Activated T-helper 1 cell treated with Interleukin-2 at 50 U/mL for 16 hours (primary cell): ENCODE data around the gene SPAG9.

Experiments used
- DNase-seq: peaks from one replicate; pipeline ENCODE4 v3.0.0-alpha.2; 2020; ENCODE audit warnings: low read depth

The SPAG9 gene, protein sequence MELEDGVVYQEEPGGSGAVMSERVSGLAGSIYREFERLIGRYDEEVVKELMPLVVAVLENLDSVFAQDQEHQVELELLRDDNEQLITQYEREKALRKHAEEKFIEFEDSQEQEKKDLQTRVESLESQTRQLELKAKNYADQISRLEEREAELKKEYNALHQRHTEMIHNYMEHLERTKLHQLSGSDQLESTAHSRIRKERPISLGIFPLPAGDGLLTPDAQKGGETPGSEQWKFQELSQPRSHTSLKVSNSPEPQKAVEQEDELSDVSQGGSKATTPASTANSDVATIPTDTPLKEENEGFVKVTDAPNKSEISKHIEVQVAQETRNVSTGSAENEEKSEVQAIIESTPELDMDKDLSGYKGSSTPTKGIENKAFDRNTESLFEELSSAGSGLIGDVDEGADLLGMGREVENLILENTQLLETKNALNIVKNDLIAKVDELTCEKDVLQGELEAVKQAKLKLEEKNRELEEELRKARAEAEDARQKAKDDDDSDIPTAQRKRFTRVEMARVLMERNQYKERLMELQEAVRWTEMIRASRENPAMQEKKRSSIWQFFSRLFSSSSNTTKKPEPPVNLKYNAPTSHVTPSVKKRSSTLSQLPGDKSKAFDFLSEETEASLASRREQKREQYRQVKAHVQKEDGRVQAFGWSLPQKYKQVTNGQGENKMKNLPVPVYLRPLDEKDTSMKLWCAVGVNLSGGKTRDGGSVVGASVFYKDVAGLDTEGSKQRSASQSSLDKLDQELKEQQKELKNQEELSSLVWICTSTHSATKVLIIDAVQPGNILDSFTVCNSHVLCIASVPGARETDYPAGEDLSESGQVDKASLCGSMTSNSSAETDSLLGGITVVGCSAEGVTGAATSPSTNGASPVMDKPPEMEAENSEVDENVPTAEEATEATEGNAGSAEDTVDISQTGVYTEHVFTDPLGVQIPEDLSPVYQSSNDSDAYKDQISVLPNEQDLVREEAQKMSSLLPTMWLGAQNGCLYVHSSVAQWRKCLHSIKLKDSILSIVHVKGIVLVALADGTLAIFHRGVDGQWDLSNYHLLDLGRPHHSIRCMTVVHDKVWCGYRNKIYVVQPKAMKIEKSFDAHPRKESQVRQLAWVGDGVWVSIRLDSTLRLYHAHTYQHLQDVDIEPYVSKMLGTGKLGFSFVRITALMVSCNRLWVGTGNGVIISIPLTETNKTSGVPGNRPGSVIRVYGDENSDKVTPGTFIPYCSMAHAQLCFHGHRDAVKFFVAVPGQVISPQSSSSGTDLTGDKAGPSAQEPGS (N-terminal part only)

DNA sequence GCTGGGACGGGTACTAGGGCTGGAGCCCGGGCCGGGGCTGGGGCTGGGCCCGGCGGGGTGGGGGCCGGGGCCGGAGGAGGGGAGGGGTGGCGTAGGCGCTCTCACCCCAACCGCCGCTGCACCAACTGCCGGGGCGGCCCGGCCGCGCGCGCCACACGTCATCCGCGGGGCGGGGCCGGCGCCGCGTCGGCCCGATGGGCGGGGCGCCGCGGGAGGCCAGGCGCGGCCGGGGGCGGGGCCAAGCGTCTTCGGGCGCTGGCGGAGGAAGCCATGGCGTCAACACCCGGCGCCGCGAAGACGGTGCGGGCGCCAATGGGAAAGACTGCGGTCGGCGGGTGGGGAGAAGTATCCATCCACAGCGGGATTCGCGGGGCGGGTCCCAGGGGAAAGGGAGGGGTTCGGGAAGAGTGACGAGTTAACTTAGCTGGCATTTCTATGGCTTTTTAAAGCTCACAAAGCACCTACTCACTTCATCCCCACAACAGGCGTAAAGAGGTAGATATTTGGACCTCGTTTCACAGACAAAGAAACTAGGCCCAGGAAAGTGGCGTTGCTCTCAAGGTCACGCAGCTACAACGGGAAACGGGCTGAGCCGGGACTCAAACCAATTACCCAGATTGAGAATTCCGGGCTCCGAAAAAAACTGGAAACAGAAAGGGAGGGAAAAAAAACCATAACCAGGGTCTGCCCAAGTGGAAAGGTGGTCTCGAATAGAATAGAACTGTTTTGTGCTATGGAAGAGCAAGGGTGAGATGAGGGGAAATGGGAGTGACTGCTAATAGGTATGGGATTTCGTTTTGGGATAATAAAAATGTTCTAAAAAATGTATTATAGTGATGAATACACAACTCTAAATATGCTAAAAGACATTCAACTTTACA is at the start of gene SPAG9:
TSS of gene SPAG9 (minus strand) at position 130 of the 881 bp plus-strand sequence. CDS start 212 bp downstream, outside the sequence.
- DNase-seq: peak; percentile 86

DNA sequence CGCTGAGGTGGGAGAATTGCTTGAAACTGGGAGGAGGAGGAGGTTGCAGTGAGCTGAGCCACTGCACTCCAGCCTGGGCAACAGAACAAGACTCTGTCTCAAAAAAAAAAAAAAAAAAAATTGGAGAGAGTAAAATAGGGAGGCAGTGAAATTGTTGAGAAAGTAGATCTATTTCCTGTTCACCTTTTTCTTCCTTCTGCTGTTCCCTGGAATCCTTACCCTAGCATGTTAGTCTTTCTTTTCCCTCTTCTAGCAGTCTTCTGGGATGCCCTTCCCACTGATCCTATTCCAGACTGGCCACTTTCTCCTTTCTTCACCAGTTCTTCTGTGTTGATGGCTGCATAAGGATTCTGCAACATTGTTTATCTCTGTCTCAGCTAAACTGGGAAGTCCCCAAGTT is 48.7 kb upstream of the SPAG9 start:
- no peak for DNase-seq

DNA sequence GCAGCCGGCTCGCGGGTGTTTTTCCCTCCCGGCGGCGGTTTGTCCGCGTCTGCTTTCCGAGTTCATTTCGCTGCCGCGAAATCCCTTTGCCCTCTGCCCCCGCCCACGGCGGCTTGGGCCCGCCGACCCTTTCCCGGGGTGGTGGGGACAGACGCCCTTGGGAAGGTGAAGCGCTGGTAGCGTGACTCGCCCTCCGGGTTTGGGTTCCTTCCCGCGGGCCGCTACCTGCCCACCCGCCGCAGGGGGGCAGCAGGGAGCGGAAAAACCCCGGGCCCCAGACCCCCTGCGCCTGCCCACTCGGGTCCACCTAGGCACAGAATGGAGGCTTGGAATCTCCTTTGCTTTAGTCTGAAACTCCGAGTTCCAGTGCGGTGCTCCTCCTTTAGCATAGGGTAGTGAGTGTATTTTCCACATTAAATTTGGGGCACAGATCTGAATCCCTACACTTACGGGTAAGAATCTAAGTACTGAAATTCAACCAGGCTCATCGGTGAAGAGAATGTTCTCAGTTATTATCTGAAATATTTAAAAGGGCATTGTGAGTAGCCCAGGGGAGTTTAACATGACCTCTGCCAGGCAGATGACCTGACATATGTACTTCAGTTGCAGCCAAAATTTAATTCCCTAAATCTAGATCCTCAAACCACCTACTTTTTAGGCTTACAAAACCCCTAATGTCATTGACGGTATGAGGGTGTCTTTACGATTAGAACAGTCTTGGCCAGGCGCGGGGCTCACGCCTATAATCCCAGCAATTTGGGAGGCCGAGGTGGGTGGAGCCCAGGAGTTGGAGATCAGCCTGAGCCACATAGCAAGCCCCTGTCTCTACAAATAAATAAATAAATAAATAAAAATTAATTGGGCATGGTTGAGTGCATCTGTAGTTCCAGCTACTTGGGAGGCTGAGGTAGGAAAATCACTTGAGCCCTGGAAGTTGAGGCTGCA is 46.6 kb upstream of the SPAG9 start:
- peak; percentile 39 for DNase-seq

DNA sequence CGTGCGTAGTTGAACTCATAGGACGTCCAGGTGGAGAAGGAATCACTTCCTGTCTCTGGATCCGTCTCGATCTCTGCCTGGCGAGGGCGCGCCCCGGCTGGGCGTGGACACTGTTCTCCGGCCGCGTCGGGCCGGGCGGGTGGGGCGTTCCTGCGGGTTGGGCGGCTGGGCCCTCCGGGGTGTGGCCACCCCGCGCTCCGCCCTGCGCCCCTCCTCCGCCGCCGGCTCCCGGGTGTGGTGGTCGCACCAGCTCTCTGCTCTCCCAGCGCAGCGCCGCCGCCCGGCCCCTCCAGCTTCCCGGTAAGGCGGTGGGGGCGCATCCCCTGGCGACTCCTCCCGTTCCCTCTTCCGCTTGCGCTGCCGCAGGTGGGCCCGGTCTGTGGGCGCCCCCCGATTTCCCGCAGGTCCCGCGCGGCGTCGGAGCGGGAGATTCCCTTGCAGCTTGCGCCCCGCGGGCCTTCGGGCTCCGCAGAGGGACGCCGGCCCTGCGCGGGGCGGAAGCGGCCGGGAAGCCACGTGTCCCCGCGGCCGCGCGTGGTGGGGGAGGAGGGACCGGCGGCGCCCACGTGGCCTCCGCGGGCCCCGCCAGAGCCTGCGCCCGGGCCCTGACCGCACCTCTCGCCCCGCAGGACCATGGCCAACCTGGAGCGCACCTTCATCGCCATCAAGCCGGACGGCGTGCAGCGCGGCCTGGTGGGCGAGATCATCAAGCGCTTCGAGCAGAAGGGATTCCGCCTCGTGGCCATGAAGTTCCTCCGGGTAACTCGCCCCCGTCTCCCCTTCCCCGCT is 45.7 kb upstream of the SPAG9 start, which contains the start of gene NME2:
TSS of gene NME2 (plus strand) at position 214 of the 789 bp plus-strand sequence. CDS start at position 634, 420 bp downstream.
- peak; percentile 54 for DNase-seq

DNA sequence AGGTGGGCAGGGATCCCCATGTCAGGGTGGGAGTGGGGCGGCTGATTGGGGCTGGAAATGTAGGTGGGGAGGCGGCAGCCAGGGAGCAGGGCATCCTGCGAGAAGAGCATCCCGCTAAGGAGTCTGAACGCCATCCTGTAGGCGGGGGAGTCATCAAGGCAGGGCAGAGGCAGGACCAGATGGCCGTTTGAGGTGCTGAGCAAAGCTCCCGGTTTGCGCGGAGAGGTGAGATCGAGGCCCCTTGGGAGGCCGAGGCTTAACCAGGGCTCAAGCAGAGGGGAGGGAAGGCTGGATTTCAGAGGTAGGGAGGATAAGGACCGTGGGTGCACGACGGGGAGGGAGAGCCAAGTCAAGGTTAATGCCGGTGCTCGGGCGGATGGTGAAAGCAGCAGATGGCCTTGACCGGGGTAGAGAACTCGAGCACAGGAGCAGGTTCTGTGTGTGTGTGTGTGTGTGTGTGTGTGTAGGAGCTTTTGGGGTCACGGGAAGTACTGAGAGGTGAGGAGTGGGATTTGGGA is 45.1 kb upstream of the SPAG9 start:
- DNase-seq: no peak

DNA sequence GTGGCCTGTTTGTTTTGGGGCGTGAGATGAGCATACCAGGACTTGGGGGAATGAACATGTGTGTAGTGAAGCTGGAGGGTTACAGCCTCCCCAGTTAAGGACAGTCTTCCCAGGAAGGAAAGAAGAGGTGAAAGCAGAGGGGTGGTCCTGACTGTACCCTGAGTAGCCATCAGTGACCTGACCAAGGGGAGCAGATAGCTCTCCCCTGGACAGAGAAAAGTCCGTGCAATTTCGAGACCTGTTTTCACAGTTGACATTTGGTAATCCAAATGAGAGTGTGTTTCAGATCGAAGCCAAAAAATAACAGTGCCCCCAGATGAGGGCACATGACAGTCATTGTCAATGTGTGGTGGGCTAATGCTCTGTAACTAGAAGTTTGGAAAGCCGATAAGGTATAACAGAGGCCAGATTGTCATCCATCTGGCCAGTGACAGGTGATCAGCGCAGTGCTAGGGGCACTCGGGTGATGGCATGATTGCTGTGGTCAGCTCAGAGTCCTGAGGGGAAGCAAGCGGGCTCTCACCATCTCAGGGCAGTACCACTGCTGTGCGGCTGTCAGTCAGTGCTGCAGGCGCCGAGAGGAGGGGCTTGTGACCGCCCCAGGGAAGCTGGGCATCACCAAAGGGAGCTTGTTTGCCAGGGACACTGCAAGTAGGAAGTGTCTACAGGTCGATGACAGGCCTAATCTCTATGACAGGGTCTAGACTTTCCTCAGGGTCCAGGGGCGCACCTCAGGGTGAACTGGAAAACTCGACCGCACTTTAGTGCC is 44.4 kb upstream of the SPAG9 start:
- no peak for DNase-seq

DNA sequence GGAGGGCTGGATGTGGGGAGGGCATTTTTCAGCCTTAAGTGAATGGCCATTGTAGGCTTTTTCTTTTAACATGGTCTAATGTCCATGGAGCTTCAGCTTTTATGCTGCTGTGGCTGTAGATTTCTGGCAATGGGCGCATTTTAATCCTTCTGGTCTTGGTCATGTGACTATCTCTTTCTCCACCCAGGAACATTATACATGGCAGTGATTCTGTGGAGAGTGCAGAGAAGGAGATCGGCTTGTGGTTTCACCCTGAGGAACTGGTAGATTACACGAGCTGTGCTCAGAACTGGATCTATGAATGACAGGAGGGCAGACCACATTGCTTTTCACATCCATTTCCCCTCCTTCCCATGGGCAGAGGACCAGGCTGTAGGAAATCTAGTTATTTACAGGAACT is 40.9 kb upstream of the SPAG9 start:
- no peak for DNase-seq

DNA sequence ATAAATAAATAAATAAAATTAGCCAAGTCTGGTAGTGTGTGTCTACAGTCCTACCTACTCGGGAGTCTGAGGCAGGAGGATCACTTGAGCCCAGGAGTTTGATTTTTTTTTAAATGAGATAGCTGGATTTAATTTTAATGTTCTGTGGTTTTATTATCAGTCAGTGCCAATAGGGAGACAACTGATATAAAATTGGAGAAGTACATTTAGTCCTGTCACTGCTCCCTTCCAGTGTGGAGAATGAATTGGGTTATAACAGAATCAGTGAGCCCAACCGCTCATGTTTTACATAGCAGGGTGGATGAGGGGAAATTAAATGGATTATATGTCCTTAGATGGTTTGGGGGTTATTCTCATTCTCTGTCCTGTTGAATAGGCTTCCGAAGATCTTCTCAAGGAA is 38.9 kb upstream of the SPAG9 start:
- DNase-seq: no peak

DNA sequence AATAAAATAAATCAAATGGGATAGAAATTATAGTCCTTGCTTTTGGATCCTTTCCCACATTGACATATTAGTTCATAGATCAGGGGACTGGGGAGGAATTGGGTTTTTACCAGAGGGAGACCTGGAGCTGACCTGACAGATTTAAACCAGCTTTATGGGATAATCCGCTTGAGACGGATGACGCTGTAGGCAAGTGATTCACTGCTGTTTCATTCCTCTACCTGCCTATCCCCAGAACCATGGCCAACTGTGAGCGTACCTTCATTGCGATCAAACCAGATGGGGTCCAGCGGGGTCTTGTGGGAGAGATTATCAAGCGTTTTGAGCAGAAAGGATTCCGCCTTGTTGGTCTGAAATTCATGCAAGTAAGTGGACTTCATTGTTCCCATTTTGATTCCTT is 34.7 kb upstream of the SPAG9 start:
- DNase-seq: no peak

DNA sequence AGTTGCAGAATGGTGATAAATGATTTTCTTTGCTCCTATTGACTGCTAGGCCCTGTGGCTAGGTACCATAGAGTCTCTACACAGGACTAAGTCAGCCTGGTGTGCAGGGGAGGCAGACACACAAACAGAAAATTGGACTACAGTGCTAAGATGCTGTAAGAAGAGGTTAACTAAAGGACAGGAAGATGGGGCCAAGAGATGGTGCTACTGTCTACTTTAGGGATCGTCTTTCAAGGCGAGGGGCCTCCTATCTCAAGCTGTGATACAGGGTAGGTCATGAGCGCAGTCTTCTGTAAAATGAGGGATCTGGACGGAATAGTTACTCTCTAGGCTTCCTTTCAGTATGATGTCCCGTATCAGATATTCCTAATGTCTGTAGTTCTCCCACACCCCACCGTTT is 33.5 kb upstream of the SPAG9 start:
- no peak for DNase-seq

DNA sequence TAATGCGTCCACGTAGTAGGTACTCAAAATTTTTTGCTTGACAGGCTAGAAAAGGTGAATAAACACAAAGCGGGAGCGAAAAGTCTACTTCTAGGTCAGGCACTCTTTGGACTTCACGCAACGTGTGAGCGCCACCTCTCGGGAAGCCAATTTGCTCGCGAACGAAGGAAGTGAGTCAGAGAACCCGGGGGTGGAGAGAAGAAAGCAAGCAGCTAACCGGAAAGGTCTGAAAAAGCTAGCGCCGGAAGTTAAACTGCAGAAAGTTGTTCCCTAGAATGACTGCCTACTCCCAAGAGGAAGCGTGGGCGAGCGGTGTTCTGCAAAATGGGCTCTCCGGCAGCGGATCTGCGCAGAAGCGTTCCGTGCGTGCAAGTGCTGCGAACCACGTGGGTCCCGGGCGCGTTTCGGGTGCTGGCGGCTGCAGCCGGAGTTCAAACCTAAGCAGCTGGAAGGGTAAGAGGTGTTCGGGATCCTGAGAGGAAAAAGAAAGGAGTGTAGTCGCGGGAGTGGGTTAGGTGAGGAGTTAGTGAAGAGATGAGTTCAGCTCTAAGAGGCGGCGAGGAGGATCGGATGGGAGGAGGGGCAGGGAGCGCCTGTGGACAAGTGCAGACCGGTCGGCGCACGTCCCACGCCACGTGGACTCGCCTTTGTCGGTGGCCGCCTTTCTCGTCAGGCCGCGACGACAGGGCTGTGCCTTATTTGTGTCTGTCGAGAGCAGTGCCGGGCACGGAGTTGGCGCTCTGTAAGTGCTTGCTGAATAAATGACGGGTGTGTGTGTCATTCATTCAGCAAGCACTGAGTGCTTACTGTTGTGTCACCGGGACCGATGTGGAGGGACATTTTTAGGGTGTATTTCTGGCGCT is 32.8 kb upstream of the SPAG9 start, which contains the start of gene NME1:
TSS of gene NME1 (plus strand) at position 350 of the 863 bp plus-strand sequence. CDS start 2,096 bp downstream, outside the sequence.
- peak; percentile 95 for DNase-seq

DNA sequence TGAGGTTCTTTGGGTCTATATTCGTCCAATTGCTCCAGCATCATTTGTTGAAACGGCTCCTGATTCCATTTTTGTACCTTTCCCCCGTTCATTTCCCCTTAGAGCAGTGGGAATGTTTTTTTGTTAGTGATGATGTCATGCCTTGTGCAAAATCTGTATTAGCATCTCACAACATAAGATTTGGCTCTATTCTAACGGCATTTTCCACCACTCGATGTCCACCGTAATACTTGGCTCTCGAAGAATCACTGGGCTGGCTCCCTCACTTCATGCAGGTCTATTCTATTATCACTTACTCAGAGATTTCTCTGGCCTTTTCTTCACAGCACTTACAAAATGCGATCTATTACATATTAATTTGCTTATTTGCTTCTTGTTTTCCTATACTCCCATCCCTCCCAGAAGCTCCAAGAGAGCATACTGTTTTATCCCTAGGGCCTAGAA is 32.1 kb upstream of the SPAG9 start:
- DNase-seq: no peak

DNA sequence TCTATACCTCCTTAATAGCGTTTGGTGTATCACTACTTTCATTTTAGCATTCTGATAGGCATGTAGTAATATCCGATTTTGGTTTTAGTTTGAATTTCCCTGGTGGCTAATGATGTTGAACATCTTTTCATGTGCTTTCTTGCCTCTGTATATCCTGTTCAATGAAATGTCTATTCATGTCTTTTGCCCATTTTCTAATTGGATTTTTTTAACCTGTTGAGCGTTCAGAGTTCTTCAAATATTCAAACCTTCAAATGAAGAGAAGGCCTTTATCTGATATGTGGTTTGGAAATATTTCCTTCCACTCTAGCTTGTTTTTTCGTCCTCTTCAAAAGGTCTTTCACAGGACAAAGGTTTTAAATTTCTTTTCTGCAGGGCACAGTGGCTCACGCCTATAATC is 30.3 kb upstream of the SPAG9 start:
- DNase-seq: no peak

DNA sequence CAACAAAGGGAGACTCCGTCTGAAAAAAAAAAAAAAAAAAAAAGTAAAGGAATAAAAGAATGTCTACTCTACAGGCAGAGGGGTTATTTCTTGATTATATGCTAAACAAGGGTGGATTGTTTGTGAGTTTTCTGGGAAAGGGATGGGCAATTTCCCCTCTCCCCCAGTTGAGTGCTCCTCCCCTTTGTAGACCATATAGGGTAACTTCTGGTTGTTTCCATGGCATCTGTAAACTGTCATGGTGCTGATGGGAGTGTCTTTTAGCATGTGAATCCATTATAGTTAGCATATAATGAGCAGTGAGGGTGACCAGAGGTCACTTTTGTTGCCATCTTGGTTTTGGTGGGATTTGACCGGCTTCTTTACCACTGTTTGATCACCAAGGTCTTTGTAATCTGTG is 28.5 kb upstream of the SPAG9 start:
- no peak for DNase-seq

DNA sequence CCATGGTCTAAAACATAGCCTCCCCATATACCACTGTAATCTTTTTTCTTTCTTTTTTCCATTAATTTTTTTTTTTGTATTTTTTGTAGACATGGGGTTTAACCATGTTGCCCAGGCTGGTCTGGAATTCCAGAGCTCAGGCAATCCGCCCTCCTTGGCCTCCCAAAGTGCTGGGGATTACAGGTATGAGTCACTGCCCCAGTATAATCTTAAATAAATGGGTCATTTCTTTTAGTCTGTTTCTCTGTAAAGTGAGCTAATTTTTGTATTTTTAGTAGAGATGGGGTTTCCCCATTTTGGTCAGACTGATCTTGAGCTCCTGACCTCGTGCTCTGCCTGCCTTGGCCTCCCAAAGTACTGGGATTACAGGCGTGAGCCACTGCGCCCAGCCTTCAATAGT is 27.0 kb upstream of the SPAG9 start:
- no peak for DNase-seq

DNA sequence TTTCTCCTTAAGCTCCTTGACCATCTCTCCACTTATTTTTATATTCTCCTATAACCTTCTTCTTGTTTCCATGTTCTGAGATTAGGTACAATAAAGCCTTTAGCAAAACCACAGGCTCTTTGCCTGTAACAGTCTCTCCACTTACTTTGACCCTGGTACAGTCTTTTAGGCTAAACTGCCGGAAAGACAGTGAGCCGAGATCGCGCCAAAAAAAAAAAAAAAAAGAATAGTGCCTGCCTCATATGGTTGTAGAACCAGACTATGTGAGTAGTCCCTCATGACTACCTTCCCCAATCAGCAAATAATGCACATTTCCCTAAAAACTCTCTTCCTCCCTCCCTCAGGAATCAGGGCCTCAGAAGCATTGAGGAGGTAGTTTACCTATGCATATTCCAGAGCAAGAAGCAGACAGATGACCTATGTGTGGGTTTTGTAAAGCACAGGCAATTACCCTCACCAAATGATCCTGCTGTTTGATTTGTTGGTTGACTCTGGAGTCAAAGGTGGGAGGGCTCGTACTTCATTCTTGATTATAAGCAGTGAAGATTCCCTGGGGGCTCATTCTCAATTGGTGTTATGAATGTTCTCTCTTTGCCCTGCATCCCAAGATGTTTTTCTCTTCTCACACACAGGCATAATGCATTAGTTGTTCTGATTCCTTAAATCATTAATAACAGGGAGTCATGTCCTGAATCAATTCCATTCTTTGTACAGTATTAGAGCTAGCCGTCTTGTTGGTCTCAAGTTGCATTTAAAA is 23.8 kb upstream of the SPAG9 start:
- no peak for DNase-seq
